Myocyte (in vitro differentiated cells): ENCODE measurements around the gene TSPAN32. TPM values are rescaled to one million over a fixed set of nuclear protein-coding genes. Genes with fewer than 3 reads are reported as not detected.

Experiments
- DNase-seq: peaks from one replicate; pipeline ENCODE4 v3.0.0-alpha.2; 2012; ENCODE audit warnings: low read depth
- total RNA-seq: library from RNA; depleted of rRNA; stranded (reverse); fragments of >200 nt; gene quantifications from 2 replicates; pipeline ENCODE4 v1.2.3, GENCODE V29; 2014

TSPAN32 gene
- total RNA-seq, 1 donor from 2014 or later, result not detected

GRCh38 chr11:2302896-2303626 is 1.2 kb downstream of the TSPAN32 start:
- no peak for DNase-seq

GRCh38 chr11:2303627-2304505 is 2.1 kb downstream of the TSPAN32 start:
- DNase-seq, result no peak

- DNase-seq, result no peak
These were observed 2.8 kb downstream of the TSPAN32 start for GRCh38 chr11:2304506-2305139.

- peak; percentile 70 for DNase-seq
These were observed 3.4 kb downstream of the TSPAN32 start for GRCh38 chr11:2305140-2305778.

- DNase-seq, result no peak
These were observed 4.1 kb downstream of the TSPAN32 start for GRCh38 chr11:2305788-2306451.

GRCh38 chr11:2306452-2306823 is 4.6 kb downstream of the TSPAN32 start:
- DNase-seq, result peak; percentile 46

- DNase-seq, result no peak
These were observed 5.2 kb downstream of the TSPAN32 start for GRCh38 chr11:2306877-2307500.

- DNase-seq, result no peak
These were observed 5.9 kb downstream of the TSPAN32 start for GRCh38 chr11:2307501-2308331.

GRCh38 chr11:2308713-2309112 is 6.9 kb downstream of the TSPAN32 start:
- no peak for DNase-seq

- no peak for DNase-seq
These were observed 7.6 kb downstream of the TSPAN32 start for GRCh38 chr11:2309251-2310072.

- peak; percentile 36 for DNase-seq
These were observed 8.4 kb downstream of the TSPAN32 start for GRCh38 chr11:2310073-2310785.

- DNase-seq, result no peak
These were observed 9.1 kb downstream of the TSPAN32 start for GRCh38 chr11:2310786-2311352.

GRCh38 chr11:2311353-2312133 is 9.7 kb downstream of the TSPAN32 start:
- DNase-seq, result no peak

GRCh38 chr11:2312232-2313042 is 10.6 kb downstream of the TSPAN32 start:
- DNase-seq, result peak; percentile 82

GRCh38 chr11:2313051-2313951 is 11.5 kb downstream of the TSPAN32 start:
- no peak for DNase-seq
